Measurements from ENCODE around the gene GARIN5A. TPM values are rescaled to one million over a fixed set of nuclear protein-coding genes. Genes with fewer than 3 reads are reported as not detected.

The GARIN5A gene
- total RNA-seq, 2 donors from 2014 or later = 5.9 to 16.8 TPM

- intact Hi-C loops (cut with DNase I) = no loop called here
- Histone ChIP-seq H3K4me3 (no peak overlapping the region), H3K4me1 (replicated peaks) (peaks cover 3% of the 10 kb centered on the region), H3K9me3 (no peaks in the 10 kb centered on the region), H3K27ac (no peak overlapping the region), H3K36me3 (no peaks in the 10 kb centered on the region), H3K27me3 (replicated peaks; ENCODE audit: insufficient read depth) (no peaks in the 10 kb centered on the region)
- 95% methylated on average over 4 of the region's 11 CpGs for WGBS
- DNase-seq (ENCODE audit: low spot score) = no peak
- TF ChIP-seq POLR2AphosphoS5 (IDR thresholded peaks at IDR 0.05) = no peak
- TF ChIP-seq POLR2A (IDR thresholded peaks at IDR 0.05) = no peak
- TF ChIP-seq CTCF (IDR thresholded peaks at IDR 0.05) = no peak
These were observed 38.5 kb upstream of the GARIN5A start for GRCh38 chr19:50515168-50515561.

GRCh38 chr19:50514346-50515167, 37.9 kb upstream of the GARIN5A start:
- intact Hi-C loops (cut with DNase I) = no loop called here

GRCh38 chr19:50513746-50514345, 37.2 kb upstream of the GARIN5A start, which contains the start of gene ASPDH:
Gene ASPDH, minus strand, starts transcription at chr19:50513913. Its CDS starts 90 bp downstream, at chr19:50513823.
- H3K27ac ChIP-seq = no peak within 1 kb of the TSS

More at GRCh38 chr19:50514346-50515167, 37.9 kb upstream of the GARIN5A start:
- Histone ChIP-seq H3K36me3 (no peaks in the 10 kb centered on the region), H3K4me3 (no peak overlapping the region), H3K9me3 (no peaks in the 10 kb centered on the region), H3K4me1 (replicated peaks) (peaks cover 4% of the 10 kb centered on the region), H3K27me3 (replicated peaks; ENCODE audit: insufficient read depth) (no peaks in the 10 kb centered on the region), H3K27ac (no peak overlapping the region)
- no peak for DNase-seq (ENCODE audit: low spot score)
- 35% methylated on average over 38 of the region's 38 CpGs for WGBS
- TF ChIP-seq CTCF (IDR thresholded peaks at IDR 0.05) = no peak
- TF ChIP-seq POLR2AphosphoS5 (IDR thresholded peaks at IDR 0.05) = no peak
- no peak for TF ChIP-seq POLR2A (IDR thresholded peaks at IDR 0.05)

GRCh38 chr19:50512999-50513745, 36.5 kb upstream of the GARIN5A start:
- Histone ChIP-seq H3K4me1 (replicated peaks) (peaks cover 4% of the 10 kb centered on the region), H3K27me3 (replicated peaks; ENCODE audit: insufficient read depth) (no peaks in the 10 kb centered on the region), H3K36me3 (no peaks in the 10 kb centered on the region), H3K4me3 (no peak overlapping the region), H3K9me3 (no peaks in the 10 kb centered on the region), H3K27ac (no peak overlapping the region)
- intact Hi-C loops (cut with DNase I) = no loop called here
- no peak for TF ChIP-seq POLR2A (IDR thresholded peaks at IDR 0.05)
- no peak for TF ChIP-seq CTCF (IDR thresholded peaks at IDR 0.05)
- TF ChIP-seq POLR2AphosphoS5 (IDR thresholded peaks at IDR 0.05) = no peak
- 65% methylated on average over 12 of the region's 12 CpGs for WGBS
- DNase-seq (ENCODE audit: low spot score) = no peak

More at GRCh38 chr19:50513746-50514345, 37.2 kb upstream of the GARIN5A start, which contains the start of gene ASPDH:
- no peak for DNase-seq (ENCODE audit: low spot score)
- intact Hi-C loops (cut with DNase I) = no loop called here
- Histone ChIP-seq H3K9me3 (no peaks in the 10 kb centered on the region), H3K36me3 (no peaks in the 10 kb centered on the region), H3K4me1 (replicated peaks) (peaks cover 4% of the 10 kb centered on the region), H3K4me3 (no peak within 1 kb of the TSS), H3K27me3 (replicated peaks; ENCODE audit: insufficient read depth) (no peaks in the 10 kb centered on the region)
- TF ChIP-seq POLR2AphosphoS5 (IDR thresholded peaks at IDR 0.05) (no peak), CTCF (IDR thresholded peaks at IDR 0.05) (no peak)
- WGBS = 43% methylated on average over 21 of the region's 22 CpGs
